DMS53 treated with DMSO at 0.1 percent for 48 hours (cell line): ENCODE measurements around the gene MPP1.

Source experiments
- DNase-seq: peaks from one replicate; lab custom pipeline; 2025; ENCODE audit not compliant: unreplicated experiment; lab: John Stamatoyannopoulos, UW

MPP1 gene

DNA sequence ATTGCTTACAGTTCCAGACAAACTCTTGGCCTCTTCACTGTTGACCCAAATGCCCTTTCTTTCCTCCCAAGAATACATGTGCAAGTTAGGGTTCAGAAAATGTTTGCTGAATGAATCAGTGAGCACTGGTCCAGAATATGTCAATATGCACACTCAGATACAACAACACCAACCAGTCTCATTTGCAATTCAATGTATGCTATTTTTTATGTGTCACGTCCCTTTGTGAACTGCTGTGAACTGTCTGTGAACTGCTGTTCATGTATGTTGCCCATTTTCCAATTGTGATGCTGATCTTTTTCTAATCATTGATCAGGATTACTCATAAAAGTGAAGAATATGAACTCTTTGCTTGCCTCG lies 72.2 kb downstream of the MPP1 start:
- DNase-seq = no peak

DNA sequence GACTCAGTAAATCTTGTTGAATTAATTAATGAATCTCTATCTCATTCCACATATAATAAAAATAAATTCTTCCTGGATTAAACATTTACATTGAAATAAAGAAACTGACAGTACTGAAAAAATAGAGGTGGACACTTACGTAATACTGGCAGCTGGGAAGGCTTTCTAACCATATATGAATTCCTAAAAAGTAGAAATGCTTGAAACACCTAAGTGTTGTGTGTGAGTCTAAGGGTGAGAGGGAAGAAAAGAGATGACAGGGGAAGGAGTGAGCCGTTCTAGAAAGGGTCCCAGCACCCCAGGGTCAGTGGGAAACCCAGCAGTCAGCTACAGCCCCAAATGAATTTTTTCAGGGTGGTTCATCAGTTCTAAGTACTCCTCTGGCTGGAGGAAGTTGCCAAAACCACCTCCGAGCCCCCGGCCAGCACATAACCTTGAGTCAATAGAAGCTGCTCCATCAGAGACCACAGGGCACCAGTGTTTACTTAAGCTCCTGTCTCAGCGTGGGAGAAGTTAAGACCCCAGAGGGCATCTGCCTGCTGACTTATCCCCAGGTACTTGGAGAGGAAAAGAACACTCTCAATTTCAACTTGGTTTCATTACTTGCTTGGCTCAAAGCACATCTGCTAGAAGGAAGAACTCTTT lies 72.7 kb downstream of the MPP1 start:
- no peak for DNase-seq

DNA sequence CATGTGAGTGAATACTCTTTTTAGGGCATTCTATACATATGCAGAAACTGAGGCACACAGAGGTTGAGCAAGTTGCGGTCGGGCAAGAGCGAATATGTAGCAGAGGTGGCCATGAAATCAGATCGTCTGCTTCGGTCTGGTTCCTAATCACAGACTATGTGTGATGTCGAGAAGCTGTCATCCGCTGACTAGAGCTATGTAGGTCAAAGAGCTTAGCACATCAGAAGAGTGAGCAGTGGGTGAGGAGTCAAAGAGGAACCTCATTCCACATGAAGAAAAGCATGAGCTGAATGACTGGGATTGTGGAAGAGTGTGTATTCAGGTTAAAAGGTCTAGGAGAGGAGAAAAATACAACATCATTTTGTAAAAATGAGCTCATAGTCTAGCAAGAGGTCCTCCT lies 73.4 kb downstream of the MPP1 start:
- DNase-seq = no peak

DNA sequence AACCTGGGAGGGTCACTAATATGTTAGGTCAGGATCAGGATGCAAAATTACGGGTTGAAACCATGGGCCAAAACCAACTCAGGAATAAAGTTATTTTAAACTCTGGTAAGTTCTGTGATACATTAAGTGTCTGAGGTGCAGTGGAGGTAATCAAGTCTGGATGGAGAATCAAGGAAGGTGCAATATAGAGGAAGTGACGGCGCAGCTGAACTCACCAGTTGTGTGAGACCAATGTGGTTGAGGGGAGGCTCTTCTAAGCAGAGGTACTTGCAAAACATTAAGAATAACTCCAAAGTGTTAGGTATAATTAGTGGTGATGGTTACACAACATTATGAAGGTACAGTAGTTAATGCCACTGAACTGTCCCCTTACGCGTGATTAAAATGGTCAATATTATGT lies 74.1 kb downstream of the MPP1 start:
- DNase-seq = no peak

DNA sequence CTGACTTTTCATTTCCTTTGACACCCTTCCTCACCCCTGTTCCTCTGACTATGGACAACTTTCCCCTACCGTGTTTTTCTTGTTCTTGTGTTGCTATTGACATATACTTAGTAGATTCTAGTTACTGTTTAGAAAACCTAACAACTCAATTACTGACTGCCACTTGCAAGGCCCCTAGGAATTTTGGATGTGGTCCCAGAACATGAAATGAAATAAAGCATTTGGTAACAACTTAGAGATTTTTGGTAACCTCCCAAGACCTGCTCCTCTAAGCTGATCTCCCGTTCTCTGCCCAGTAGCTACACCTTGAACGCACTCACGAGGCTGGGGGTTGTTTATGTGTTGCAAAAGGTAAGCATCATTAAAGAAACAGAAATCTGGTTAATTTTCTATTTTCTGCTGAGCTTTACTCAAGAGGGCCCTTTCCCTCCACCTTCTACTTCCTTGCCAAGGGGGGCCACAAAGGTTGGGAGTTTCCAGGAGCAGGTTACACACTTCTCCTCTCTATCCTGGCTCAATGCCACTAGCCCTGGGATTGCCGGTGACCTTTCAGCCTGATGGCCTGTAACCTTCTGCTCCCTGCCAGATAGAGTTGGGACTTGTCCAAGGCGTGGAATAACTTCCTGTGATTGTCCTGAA lies 74.9 kb downstream of the MPP1 start:
- no peak for DNase-seq

DNA sequence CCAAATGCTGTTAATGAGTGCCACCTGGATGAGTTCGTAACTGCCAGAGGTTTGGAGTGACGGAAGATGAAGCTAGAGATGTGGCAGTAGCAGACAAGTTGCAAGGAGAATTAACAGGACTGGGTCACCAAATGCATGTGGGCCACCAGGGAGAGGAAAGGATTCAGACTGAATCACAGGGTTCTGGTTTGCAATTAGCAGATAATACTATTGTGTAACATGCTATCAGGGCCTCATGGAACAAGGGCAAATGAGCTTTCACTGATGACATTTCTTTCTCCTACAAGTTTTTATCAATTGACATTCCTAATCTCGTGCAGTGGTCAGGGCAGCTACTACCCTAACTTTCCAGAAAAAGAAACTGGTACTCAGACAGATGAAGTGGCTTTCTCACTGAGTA lies 75.8 kb downstream of the MPP1 start:
- DNase-seq = no peak
